ENCODE data around the gene TC2N.
"Not testable (repeated sequence)": the region's sequence is repeated elsewhere in the genome, so short reads cannot be mapped to it uniquely, and the experiment has no call there.

TC2N gene

GRCh38 chr14:91830777-91831176 lies 36.6 kb downstream of the TC2N start:
- no peak for DNase-seq

- DNase-seq = no peak
Observed at GRCh38 chr14:91829511-91829910, 37.8 kb downstream of the TC2N start.

GRCh38 chr14:91827746-91828145 lies 39.6 kb downstream of the TC2N start:
- DNase-seq = no peak

DNA sequence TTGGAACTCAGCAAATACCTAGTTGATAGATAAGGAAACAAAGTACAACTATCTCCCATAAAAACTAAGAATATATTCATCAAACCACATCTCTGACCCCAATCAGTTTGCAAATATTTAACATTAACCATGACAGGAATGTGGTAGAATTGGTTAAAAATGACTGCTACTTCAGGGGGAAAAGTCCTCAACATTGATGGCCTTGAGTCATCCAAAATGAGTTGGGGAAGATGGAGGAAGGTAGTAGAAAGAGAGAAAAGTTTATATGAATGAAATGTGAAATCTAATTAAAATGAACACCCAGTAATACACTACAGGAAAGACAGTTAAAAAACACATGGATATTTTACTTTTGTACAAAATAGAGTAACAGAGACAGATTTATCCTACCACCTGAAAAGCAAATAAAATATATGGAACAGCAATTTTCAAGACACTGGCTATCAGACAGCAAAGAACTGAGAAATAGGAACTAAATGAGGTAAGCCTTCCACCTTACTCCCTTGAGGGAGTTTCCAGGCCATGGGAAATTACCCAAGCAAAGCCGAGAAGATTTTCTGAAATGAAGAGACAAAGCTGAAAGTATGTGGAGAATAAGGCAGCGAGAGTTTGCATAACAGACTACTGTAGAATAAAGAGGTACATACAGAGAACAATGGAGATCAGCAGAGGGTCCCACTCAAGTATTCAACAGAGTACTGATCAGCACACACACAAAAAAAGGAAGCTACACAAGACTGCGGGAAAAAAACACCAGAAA lies 49.6 kb downstream of the TC2N start:
- DNase-seq = no peak

GRCh38 chr14:91814317-91814716 lies 53.0 kb downstream of the TC2N start:
- no peak for DNase-seq

DNA sequence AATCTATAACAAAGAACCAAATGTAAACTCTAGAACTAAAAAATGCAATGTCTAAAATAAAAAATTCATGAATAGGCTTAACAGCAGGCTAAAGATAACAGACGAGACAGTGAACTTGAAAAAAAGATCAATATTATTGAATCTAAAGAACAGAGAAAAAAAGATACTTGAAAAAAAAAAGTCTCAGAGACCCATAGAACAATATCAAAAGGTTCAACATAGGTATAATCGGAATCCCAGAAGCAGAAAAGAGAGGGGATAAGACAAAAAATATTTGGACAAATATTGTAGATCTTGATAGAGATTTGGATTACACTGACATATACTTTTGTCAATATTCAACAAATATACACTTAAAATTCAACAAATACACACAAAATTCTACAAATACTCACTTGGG lies 56.6 kb downstream of the TC2N start:
- DNase-seq = no peak

- DNase-seq = no peak
Observed at GRCh38 chr14:91806716-91807115, 60.6 kb downstream of the TC2N start.

GRCh38 chr14:91806094-91806493 lies 61.2 kb downstream of the TC2N start:
- not testable (repeated sequence) for DNase-seq

DNA sequence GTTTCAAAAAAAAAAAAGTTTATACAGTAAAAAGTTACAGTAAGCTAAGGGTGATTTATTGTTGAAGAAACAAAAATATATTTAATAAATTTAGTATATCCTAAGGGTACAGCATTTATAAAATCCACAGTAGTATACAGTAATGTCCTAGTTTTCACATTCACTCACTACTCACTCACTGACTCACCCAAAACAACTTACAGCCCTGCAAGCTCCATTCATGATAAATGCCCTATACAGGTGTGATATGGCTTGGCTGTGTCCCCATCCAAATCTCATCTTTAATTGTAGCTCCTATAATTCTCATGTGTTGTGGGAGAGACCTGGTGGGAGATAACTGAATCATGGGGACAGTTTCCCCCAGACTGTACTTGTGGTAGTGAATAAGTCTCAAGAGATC lies 61.7 kb downstream of the TC2N start:
- no peak for DNase-seq

DNA sequence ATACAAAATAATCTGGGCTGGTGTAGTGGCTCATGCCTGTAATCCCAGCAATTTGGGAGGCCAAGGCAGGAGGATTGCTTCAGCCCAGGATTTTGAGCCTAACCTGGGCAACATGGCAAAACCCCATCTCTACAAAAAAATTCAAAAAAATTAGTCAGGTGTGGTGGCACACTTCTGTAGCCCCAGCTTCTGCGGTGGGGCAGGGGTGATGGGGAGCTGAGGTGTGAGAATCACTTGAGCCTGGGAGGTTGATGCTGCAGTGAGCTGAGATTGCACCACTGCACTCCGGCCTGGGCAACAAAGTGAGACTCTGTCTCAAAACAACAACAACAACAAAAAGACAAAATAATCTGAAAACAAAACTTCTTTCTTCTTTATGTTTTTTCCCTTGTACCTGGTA lies 66.0 kb downstream of the TC2N start:
- DNase-seq = no peak

- DNase-seq = peak; percentile 65
Observed at GRCh38 chr14:91796617-91797347, 70.6 kb downstream of the TC2N start.

DNA sequence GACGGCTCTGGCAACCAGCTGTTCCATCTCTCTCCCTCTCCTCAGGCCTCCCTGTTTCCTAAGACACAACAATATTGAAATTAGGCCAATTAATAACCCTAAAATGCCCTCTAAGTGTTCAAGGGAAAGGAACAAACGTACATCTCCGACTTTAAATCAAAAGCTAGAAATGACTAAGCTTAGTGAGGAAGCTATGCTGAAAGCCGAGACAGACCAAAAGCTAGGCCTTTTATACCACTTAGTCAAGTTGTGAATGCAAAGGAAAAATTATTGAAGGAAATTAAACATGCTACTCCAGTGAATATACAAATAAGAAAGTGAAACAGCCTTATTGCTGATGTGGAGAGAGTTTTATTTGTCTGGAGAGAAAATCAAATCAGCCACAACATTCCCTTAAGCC lies 73.6 kb downstream of the TC2N start:
- no peak for DNase-seq

DNA sequence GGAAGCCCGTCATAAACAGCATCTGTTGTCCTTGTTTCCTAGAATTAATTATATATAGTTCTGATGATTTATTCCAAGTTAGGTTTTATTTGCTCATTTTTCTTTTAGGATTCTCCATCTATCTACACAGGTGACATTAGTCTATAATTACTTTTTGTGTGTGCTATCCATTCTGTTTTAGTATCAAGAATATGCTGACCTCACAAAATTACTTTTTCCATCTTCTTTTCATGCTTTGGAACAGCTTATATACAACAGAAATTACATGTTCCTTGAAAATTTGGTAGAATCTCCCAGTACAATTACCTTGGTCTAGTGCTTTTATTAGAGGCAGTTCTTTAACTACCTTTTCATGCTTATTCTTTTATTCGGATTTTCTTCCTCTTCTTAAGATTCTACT lies 81.1 kb downstream of the TC2N start:
- DNase-seq = no peak

GRCh38 chr14:91780452-91780851 lies 86.9 kb downstream of the TC2N start:
- no peak for DNase-seq

- DNase-seq = no peak
Observed at GRCh38 chr14:91778217-91778616, 89.1 kb downstream of the TC2N start.

DNA sequence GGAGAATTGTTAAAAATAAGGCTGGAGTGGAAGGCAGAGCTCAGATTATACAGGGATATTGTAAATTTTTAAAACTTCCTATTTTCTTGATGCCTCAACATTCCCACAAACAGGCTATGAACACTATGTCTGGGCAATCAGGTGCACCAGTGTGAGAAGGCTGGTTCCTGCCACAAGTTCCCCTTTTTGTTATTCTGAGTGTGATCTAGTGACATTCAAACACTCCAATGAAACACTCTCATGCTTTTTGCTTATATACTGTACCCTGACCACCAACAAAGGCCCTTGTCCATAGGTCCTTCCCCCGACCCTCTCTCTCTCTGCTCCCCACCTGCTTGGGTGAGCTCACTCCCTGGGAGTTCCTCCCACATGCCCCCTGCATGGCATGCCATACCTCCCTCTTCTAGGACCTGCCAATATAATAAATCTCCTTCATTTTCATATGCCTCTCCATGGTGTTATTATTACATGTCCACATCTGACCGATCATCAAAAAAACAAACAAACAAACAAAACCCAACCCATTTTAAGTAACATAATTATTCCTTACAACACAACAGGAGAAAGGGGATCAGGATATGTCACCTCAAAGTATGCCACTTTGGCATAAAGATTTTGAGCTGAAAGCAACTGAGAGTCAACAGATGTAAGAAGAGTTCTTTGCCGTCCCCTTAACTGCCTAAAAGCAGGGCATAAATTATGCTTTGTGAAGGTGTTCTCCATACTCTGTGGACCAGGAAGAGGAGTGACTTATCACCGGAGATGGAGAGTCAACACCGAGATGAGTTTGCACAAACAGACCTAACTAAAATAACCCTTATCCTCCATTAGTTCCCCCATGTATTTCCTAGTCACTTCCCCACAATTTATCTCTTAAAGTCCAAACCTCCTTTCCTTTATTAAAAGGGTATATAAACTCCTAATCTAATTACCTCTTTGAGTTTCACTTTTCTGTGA lies 92.9 kb downstream of the TC2N start:
- no peak for DNase-seq

DNA sequence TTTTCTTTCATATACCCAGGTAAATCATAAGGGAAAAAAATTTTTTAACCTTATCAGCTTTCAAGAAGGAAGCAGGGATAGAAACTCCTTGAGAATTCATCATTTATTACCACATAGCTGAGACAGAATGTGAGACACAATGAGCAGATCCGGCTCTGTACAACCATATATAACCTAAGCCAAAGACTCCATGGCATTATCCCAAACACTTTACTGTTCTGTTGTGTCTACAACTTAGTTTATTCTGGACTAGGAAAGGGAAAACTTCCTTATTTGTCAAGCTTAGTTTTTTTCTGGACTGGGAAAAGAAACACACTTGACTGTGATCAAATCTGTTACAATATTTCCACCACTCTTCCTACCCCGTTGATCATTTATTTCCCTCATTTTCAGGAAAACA lies 97.2 kb downstream of the TC2N start:
- no peak for DNase-seq

GRCh38 chr14:91755570-91756295 lies 111.6 kb downstream of the TC2N start:
- peak; percentile 16 for DNase-seq

GRCh38 chr14:91754819-91755218 lies 112.5 kb downstream of the TC2N start:
- no peak for DNase-seq

- no peak for DNase-seq
Observed at GRCh38 chr14:91754185-91754584, 113.2 kb downstream of the TC2N start.

DNA sequence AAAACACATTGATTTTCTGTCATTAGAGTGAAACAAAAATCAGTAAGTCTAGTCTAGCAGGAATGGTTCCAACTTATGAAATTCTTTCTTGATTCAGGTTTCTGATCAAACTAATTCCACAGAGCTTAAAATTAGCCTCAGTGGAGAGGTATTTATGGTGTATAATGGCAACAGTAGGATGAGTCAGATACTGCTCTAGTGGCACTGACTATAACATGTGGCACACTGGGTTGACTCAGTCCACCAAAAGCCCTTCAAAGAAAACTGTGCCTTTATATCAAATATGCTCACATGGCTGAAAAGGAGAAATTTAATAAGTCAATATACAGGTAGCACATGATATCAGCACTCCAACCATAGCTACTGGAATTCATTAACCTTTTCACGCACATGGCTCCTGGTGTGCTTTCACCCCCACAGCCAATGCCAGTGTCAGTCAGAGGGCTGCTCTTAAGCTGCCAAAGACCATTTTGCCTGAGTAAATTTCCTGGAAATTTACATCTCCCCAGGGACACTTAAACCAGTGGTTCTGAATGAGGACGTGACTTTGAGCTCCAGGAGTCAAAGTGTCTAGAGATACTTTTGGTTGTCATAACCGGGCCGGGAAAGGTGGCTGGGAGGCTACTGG lies 113.7 kb downstream of the TC2N start:
- DNase-seq = no peak

- no peak for DNase-seq
Observed at GRCh38 chr14:91752961-91753360, 114.4 kb downstream of the TC2N start.
